NCI-H460 (cell line): ENCODE results near the gene SARDH. TPM values are rescaled to one million over a fixed set of nuclear protein-coding genes. Genes with fewer than 3 reads are reported as not detected.
"Not testable (repeated sequence)": the region's sequence is repeated elsewhere in the genome, so short reads cannot be mapped to it uniquely, and the experiment has no call there.

Experiments
- DNase-seq: peaks from one replicate; pipeline ENCODE4 v3.0.0-alpha.2; 2016; ENCODE audit warnings: low read depth; ENCODE audit errors: extremely low read depth
- total RNA-seq: library from RNA; depleted of rRNA; stranded (reverse); fragments of >200 nt; shearing (Covaris generic); gene quantifications from 2 replicates; pipeline ENCODE4 v1.2.3, GENCODE V29; 2014

SARDH gene
- total RNA-seq, 1 experiment from 2014 or later, result 0.07 TPM

DNA sequence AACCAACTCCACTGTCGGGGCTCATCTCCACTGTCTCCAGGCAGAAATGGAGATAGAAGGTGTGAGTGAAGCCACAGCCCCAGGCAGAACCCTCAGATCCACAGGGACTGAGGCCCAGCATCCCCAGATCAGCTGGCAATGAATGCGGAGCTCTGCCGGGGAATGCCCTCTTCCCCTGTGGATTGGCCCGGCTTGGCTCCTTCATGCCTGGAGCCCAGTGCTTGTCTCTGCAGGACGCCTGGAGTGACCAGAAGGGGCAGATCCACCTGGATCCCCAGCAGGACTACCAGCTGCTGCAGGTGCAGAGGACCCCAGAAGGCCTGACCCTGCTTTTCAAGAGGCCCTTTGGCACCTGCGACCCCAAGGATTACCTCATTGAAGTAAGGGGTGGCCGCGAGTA, 98.5 kb downstream of the SARDH start:
- DNase-seq, result no peak

- no peak for DNase-seq
Observed at GRCh38 chr9:133638711-133639110, 99.4 kb downstream of the SARDH start.

DNA sequence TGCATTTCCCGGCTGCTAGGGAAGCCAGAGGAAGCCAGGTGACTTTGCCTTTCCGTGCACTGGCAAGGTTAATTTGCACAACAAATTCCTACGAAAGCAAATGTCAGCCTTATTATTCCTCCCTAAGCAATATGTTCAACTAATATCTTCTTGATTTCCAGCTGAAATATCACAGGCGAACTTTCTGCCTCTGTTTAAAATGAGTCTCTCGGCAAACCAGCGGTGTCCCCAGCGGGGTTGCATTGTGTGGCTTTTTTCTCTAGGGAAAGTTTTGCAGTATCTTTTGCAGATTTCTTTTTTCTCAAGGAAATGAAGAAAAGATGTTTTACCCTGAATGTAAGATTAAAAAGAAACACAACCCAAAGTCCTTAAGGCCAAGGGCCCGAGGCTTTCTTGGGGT, 100.1 kb downstream of the SARDH start:
- no peak for DNase-seq

GRCh38 chr9:133637451-133638055, 100.6 kb downstream of the SARDH start:
- DNase-seq, result no peak

GRCh38 chr9:133636902-133637301, 101.2 kb downstream of the SARDH start:
- DNase-seq, result no peak

GRCh38 chr9:133635533-133636531, 102.3 kb downstream of the SARDH start, which contains the start of gene DBH:
Gene DBH (plus strand): TSS chr9:133636363. CDS start chr9:133636372, 9 bp downstream.
- DNase-seq, result no peak

- no peak for DNase-seq
Observed at GRCh38 chr9:133635098-133635497, 103.1 kb downstream of the SARDH start.

DNA sequence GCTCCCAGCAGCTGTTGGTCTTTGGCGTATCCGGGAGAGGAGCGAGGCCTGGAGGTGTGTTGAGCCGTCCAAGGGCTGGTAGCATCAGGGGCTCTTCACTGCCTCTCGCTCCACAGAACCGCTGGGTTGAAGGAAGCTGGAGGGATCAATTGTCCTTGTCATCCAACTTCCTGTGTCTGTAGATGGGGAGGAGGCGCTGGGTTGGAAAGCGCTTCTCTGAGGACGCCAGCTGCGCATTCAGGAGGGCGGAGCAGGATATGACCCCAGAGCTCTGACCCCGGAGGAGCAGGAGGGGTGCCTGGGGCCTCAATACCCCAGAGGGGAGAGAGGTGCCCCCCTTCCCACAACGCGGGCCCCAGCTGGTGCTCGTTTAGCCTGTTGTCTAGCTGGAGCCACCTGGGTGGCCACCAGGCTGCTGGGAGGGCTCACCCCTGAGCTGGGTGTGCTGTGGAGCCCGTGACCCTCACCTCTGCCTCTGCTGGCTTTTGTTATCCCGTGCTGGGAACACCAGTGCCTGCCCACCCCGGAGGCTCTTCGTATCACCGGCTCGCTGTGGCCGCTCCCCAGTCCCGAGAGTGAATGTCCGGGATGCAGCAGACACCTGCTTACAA, 104.0 kb downstream of the SARDH start:
- no peak for DNase-seq

DNA sequence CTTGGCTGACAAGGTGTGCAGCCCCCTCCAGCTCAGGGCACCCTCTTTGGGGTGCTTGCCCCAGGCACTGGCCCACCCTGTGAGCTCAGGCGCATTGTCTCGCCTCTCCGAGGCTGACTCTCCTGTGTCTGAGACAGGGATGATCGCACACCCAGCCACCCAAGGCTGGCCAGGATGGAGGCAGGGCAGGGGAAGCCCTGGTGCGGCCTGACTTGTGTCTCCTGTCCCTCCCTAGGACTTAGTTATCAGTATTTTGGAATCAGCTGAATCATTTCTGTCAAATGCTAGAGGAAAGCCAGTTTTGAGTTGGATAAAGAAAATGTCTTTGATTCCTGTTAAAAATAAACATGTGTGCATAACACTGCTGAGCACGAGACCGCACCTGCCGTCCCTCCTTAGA, 104.5 kb downstream of the SARDH start:
- DNase-seq, result no peak

DNA sequence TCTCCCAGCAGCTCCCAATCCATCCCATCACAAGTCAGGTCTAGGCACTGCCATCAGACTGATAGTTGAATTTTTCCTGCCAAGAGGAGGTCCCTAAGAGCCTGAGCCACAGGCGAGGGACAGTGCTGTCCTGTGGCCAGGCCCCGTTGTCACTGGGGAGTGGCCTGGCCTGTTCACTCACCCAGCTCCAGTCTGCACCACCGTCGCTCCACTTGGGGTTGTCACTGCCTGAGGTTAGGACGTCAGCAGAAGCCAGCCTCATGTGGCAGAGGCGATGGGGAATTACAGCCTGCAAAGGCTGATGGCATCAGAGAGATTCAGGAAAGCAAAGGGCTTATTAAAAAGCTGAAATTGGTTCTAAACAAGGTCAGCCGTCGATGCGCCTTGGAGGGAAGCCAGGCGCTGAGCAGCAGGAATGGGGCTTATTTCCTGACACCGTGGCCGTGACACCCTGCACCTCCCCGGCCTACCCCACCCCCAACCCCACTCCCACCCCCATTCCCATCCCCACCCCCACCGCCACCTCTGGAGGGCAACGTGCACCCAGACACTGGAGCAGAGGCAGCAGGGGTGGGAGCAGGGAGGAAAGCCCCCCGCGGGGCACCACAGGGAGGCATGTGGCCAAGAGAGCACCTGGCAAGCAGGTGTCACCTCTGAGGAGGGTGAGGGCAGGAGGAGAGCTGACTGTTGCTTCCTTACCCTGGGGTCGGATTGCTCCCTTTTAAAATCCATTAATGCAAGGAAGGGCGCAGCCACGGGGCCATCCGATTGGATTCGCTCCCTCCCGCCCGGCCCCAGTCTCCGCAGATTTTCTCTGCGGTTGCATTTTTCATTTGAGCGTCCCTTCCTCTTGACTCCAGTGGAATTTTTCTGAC, 105.1 kb downstream of the SARDH start:
- DNase-seq, result no peak

DNA sequence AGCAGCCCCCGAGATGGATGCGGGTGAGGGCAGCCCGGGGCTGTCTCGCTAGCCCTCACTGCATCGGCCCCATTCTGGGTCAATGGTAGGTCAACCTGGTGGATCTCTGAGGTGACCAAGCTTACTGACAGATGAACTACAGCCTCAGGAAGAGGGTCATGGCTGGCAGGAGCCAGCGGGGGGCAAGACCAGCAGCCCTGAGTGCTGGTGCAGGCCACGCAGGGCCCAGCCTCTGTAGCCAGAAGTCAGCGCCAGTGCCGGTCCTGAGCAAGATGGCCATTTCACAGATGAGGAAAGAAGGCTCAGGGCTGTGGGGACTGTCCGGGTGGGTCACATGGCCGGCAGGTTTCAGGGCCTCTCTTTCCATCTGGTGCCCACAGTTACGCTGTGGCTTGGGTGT, 107.0 kb downstream of the SARDH start:
- no peak for DNase-seq

GRCh38 chr9:133629221-133630110, 108.7 kb downstream of the SARDH start:
- no peak for DNase-seq

DNA sequence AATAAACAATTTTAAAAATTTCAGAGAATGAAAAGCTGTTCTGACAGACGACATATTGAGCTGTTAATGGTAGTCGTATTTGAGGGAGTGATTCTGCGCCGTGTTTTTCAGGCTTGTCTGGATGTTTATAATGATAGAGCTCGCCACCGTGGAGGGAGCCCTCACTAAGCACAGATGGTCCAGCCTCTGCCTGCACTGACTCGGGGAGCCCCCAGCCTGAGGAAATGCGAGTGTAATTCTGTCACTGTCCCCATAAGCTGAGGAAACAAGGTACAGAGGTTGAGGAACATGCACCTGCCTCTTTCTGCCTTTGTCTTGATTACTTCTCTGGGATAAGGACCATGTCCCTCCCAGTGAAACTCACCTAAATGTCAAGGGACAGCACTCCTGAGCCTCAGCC, 109.4 kb downstream of the SARDH start:
- DNase-seq, result no peak

DNA sequence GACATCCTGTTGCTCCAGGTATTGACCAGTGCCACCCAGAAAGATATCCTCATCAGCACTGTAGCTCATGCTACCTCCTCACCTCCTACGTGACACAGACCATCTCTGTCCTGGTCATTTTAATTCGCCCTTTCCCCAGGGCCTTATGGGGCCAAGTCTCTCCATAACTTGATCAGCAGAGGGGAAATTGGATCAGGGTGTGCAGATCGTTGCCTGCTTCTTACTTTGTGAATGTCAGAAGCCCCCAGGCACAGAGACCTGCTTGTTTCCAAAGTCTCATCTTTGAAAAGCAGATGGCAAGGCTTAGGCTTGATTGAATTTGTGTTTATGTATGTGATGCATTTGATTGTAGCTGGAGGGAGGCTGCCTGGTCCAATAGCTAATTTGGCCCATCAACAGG, 110.8 kb downstream of the SARDH start:
- no peak for DNase-seq

DNA sequence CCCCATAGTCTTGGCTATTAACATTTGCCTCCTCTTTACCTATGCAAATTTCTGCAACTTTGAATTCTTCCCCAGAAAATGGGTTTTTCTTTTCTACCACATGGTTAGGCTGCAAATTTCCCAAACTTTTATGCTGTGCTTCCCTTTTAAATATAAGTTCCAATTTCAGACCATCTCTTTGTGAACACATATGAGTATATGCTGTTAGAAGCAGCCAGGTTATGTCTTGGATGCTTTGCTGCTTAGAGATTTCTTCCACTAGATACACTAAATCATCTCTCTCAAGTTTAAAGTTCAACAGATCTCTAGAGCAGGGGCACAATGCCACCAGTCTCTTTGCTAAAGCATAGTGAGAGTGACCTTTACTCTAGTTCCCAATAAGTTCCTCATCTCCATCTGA, 112.1 kb downstream of the SARDH start:
- DNase-seq, result not testable (repeated sequence)

DNA sequence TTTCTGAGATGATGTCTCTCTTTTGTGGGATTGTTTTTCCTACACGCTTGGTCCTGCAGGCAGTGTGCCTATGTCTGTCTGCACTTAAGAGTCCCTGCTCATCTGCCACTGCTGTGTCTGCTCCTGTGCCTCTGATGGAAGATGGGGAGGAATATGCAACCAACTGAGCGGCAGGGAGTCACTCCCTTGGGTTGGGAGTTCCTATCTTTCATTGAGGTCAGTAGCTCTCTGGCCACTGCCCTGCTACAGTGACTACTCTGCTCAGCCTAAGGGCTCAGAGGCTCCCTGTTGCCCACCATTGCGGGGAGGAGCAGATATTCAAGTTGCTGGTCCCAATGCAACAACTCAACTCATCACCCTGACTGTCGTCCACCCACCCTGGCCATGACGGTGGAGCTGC, 115.6 kb downstream of the SARDH start:
- DNase-seq, result no peak

GRCh38 chr9:133621725-133622267, 116.4 kb downstream of the SARDH start:
- no peak for DNase-seq

DNA sequence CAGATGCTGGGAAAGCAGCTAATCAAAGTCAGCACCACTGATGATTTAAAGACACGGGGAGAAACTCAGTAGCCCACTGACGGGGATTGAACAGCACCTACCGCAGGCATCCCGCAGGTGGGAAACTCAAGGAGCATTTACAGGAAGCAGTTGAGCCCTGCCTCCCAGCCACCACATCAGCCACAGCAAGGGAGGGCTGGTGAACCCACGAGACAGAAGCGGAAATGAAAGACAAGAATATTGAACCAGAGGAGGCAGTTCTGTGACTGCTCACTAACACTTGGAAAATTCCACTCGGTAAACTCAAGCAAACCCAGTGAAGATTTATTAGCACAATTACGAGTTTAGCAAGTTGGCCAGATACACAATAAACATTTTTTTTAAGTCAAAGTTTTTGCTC, 118.4 kb downstream of the SARDH start:
- DNase-seq, result no peak

- no peak for DNase-seq
Observed at GRCh38 chr9:133618726-133619125, 119.4 kb downstream of the SARDH start.
